Measurements from ENCODE around the gene RTP5.

The RTP5 gene

GRCh38 chr2:241858206-241859016 lies 11.1 kb upstream of the RTP5 start, which contains the start of gene PDCD1:
Gene PDCD1, minus strand, starts transcription at chr2:241858894. Its CDS starts 56 bp downstream, at chr2:241858838.
- peak; percentile 45 to 70 for DNase-seq

DNA sequence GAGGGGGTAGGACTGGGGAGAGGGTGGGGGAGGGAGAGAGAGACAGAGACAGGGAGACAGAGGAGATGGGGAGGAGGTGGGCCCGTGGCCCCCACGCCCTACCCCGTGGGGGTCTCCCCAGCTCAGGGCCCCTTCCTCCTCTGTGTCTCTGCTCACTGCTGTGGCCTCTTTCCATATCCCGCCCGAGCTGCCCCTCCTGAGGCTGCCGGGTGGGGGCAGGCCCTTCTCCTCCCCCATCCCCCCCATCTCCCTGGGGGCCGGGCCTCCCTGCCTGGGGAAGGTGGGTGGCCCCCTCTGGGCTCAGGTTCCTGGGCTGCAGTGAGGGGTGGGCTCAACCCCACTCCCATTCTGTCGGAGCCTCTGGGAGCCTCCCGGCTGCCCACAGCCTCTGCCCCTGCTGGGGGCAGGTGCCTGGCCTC lies 10.5 kb upstream of the RTP5 start:
- no peak for DNase-seq

DNA sequence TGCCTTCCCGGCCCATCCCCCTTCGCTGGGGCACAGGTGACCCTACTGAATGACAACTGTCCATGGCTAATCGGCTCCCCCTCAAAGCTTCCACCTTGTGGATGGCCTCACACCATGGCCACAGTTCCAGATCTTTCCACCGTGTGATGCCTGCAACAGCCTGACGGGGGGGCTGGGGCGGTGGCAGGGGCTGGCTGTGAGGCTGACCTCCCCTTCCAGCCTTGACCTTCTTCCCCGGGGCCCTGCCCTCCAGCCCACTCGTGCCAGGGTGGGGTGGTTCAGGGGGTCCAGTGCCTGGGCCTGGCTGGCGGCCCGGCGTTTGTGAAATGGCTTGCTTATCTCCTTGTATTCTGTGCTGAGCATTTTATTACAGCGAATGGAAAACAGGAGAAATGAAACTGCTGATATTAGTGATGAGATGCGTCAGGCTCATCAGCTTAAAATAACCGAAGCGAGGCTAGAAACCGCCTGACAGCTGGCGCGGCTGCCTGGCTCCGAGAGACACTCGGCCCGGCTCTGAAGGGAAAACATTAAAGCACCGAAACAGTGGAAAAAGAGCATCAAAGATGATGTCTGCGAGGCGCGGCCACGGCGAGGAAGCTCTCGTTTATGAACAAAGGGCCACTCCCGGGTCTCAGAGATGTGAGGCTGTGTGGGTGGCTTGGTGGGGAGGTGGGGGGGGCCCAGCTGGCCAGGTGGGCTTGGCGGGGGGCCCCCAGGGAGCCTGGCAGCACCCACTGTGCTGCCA lies 9.9 kb upstream of the RTP5 start:
- peak; percentile 32 to 41 for DNase-seq

GRCh38 chr2:241860184-241861078 lies 9.1 kb upstream of the RTP5 start:
- no peak for DNase-seq

DNA sequence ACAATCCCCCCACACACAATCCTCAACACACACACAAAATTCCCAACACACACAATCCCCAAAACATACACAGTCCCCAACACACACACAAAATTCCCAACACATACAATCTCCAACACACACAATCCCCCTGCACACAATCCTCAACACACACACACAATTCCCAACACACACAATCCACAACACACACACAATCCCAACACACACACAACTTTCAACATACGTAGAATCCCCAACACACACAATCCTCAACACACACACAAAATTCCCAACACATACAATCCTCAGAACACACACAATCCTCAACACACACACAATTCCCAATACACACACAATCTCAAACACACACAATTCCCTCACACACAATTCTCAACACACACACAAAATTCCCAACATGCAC lies 8.3 kb upstream of the RTP5 start:
- DNase-seq, result no peak

DNA sequence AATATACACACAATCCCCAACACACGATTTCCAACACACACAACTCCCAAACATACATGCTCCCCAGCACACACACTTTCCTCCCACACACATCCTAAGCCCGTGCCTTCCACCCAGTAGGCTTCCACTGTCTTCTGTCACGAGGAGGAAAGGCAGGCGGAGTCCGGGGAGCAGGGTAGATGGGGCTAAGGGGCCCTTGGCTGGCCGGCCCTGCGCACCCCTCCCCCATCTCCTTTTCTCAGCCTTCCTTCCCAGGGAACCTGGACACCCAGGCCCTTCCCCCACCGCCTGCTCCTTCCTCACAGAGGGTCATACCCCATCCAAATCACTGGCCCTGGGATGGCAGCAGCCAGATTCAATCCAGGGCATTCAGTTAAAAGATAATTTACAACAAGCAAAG lies 7.4 kb upstream of the RTP5 start:
- DNase-seq, result no peak

DNA sequence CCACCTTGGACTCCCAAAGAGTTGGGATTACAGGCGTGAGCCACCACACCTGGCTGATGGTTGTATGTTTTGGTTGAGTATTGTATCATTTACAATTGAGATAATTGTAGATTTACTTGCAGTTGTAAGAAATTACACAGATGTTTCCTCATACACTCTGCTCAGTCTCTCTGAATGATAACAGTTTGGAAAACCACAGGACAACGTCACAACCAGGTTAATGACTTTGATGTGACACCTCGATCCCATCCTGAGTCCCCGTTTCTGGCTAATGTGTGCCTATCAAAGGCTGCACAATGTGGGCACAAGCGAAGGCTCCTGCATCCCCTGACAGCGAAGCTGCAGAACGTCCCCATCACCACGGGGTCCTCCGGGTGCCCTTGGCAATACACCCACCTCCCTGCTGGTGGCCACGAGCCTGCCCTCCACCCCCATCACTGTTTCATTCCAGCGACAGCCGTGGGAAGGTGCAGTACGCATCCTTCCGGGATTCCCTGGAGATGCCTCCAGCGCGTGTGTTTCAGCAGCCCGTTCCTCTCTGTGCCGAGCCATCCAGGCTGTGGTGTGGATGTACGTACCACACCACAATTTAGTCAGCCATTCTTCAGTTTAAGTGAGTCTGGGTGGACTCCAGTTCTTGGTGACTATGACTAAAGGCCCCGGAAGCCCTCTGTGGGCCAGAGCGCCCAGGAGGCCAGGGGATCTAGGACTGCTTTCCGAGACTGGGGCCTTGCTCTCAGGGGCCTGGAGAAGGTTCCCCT lies 6.6 kb upstream of the RTP5 start:
- no peak for DNase-seq

- DNase-seq, result peak in 1 of 2 donors; percentile 53
Observed at GRCh38 chr2:241863536-241863954, 6.0 kb upstream of the RTP5 start.

- DNase-seq, result no peak
Observed at GRCh38 chr2:241864168-241864849, 5.2 kb upstream of the RTP5 start.

DNA sequence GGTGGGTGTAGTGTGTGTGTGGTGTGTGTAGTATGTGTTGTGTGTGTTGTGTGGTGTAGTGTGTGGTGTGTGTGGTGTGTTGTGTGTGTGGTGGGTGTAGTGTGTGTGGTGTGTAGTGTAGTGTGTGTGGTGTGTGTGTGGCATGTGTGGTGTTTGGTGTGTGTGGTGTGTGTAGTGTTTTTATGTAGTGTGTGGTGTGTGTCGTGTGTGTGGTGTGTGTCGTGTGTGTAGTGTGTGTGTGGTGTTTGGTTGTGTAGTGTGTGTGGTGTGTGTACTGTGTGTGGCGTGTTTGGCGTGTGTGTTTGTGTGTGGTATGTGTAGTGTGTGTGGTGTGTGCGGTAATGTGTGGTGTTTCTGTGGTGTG lies 4.7 kb upstream of the RTP5 start:
- no peak for DNase-seq

DNA sequence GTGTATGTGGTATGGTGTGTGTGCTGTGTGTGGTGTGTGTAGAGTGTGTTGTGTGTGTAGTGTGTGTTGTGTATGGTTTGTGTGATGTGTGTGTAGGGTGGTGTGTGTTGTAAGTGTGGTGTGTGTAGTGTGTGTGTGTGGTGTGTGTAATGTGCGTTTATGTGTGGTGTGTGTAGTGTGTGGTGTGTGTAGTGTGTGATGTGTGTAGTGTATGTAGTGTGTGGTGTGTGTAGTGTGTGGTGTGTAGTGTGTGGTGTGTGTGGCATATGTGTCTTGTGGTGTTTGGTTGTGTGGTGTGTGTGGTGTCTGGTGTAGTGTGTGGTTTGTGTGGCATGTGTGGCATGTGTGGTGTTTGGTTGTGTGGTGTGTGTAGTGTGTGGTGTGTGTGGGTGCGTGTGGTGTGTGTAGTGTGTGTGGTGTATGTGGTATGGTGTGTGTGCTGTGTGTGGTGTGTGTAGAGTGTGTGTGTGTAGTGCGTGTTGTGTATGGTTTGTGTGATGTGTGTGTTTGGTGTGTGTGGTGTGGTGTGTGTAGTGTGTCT lies 4.0 kb upstream of the RTP5 start:
- peak in 1 of 2 donors; percentile 37 for DNase-seq

DNA sequence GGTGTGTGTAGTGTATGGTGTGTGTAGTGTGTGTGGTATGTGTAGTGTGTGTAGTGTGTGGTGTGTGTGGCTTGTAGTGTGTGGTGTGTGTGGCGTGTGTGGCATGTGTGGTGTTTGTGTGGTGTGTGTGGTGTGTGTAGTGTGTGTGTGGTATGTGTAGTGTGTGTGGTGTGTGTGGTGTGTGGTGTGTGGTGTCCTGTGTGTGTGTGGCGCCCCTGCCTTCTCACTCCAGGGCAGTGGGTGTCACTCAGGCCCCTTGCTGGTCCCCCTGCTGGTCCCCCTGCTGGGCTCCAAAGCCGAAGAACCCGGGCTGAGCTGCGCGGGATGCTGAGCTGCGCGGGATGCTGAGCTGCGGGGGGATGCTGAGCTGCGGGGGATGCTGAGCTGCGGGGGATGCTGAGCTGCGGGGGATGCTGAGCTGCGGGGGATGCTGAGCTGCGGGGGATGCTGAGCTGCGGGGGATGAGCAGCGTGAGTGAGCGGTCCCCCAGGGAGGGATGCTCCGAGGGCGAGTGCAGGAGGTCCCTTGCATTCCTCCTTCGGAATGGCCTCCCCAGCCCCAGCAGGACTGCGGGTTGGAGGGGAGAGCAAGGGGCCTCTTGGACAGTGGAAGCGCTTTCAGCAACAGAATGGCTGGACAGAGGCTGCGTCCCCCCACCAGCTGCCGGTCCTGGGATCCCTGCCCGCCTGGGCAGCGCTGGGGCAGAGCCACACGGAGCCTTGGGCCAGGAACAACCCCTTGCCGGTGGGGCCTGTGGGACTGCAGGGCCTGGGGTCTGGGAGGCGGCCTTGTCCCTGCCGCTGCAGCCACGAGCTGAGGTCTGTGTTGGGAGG lies 3.4 kb upstream of the RTP5 start:
- DNase-seq, result peak in 1 of 2 donors; percentile 39

- DNase-seq, result no peak
Observed at GRCh38 chr2:241866790-241867645, 2.5 kb upstream of the RTP5 start.

DNA sequence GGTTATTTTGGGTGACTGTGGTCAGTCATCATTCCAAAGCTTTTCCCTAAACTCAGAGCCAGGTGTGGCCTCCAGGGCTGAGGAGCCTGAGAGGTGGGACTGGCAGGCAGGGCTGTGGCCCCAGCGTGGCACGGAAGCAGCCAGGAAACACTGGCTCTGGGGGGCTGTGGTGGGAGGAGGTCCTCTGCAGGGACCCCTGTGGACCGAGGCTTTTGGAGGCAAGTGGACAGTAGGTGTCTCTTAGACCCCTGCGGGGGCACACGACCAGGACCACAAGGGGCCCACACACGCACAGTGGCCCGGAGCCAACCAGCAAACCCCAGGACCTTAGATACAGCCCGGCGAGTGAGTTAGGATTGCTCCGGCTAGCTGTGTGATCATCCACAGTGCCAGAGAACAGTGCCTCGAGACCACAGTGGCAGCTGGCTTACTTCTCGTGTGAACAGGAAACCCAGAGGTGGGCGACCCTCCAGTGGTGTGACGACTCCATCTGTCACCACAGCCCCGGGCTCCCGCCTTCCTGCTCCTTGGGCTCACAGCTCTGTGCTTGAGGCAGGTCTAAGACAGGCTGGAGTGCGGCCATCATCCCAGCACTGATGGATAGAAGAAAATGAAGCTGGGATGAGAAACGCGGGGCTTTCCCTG lies 1.6 kb upstream of the RTP5 start:
- DNase-seq, result peak; percentile 57 to 65

DNA sequence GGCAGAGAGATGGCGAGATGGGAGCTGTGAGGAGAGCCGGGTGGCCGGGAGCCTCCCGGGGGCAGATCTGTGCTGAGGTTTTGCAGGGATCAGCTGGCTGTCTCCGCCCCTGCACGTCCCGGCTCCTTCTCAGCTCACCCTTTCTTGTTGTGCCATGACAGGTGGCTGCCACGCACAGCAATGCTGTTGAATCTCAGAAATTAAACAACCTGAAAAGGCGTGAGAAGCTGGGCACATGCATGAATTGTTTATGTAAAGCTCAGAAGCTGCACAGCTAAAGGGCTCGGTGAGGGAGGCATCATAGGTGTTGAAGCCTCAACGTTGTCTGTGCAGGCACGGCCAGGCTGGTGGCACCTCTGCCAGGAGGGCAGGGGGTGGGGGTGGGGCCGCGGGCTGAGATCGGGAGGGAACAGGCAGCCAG lies 858 bp upstream of the RTP5 start:
- peak in 1 of 2 donors; percentile 36 for DNase-seq

DNA sequence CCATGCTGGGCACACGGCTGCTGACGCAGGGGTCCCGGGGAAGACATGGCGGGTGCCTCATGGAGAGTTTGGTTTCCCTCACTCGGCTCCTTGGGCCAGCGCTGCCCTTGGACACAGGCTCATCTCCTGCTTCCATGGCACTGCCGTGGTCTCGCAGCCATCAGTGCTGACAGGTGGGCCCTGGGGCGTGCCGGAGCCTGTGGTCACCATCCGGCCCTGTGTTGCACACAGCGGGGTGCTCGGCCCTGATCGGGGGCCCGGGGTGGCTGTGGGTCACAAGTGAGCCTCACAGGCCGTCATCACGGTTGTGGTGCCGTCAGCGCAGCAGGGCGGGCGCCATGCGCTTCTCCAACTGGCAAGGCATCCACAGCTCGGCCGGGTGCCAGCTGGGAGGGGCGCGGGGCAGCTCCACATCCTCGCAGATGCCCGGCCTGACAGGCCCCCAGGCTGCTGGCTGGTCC lies 582 bp downstream of the RTP5 start:
- no peak for DNase-seq

DNA sequence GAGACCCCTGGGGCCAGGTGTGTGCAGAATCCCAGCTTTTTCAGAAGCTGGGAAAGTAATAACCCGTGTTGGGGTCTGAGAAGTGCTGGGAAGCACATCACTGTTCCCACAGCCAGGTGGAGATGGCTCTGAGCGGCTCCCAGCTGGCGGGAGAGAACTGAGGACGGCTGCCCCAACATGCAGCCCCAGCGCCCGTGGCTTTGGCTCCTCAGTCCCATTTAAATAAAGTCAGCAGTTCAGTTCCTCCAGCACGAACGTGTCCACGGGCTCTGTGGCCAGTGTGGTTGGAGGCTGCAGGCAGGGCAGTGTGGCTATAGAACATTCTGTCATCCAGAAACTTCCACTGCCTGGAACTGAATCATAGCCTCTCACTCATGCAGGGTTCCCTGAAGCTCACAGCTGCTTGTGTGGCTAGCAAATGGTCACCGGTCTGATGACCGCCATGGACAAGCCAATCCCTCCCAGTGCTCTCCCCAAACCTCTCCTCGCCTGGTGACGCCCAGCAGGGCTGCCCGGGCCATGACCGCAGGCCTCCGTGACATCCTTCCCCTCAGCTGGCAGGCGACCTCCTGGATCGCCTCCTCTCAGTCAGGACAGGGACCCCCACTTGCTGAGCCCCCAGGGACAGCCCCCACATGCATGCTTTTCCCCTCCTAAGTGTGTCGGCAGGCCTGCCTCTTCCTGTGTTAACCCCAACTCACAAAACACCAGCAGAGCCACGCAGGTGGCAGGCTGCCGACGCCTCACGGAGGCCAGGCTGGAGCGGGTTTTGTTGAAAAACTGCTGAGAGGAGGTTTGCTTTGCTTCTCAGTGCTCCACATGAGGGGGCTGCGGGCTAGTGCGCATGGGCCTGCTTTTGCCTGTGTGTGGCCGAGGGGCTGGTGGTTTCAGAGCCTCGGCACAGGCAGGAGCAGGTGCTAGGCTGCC lies 1.3 kb downstream of the RTP5 start:
- DNase-seq, result peak; percentile 49 to 59
